Lower lobe of right lung (tissue), 2 donors: ENCODE measurements around the gene FUCA1. TPM values are rescaled to one million over a fixed set of nuclear protein-coding genes. Genes with fewer than 3 reads are reported as not detected.

Source experiments
- ATAC-seq, 2 donors: fragments of 200-7000 bp; cut with Tn5 transposase; one replicate each; pipeline ENCODE4 v1.9.1; 2020 to 2022; ENCODE audit warnings: mild to moderate bottlenecking in 2 of 2, moderate library complexity in 2 of 2
- DNase-seq: peaks from one replicate; pipeline ENCODE4 v3.0.0-alpha.2; 2020
- H3K27ac ChIP-seq: fragments of 200-600 bp; one replicate; pipeline ENCODE4 v1.8.0; 2022
- H3K27me3 ChIP-seq: fragments of 200-600 bp; one replicate; pipeline ENCODE4 v1.8.0; 2022; ENCODE audit warnings: low read depth
- H3K36me3 ChIP-seq: fragments of 200-600 bp; one replicate; pipeline ENCODE4 v1.8.0; 2022; ENCODE audit warnings: mild to moderate bottlenecking
- H3K4me1 ChIP-seq: fragments of 200-600 bp; one replicate; pipeline ENCODE4 v1.8.0; 2022
- H3K4me3 ChIP-seq: fragments of 200-600 bp; one replicate; pipeline ENCODE4 v1.8.0; 2022; ENCODE audit warnings: mild to moderate bottlenecking
- H3K9me3 ChIP-seq: fragments of 200-600 bp; one replicate; pipeline ENCODE4 v1.8.0; 2022
- CTCF ChIP-seq: fragments of 200-600 bp; IDR thresholded peaks from one replicate; pipeline ENCODE4 v1.8.0; 2022; ENCODE audit warnings: antibody characterized with exemption, mild to moderate bottlenecking
- intact Hi-C: fragments of 100-400 bp; cut with DNase I; formaldehyde crosslinking; loops from one replicate; pipeline ENCODE4 v1.11.0; 2022
- total RNA-seq: library from RNA; stranded (reverse); fragmentation: NEBNext Ultra II Directional; extraction: Animal tissue kit (Norgen Biotek cat#: 25700); gene quantifications from one replicate; pipeline ENCODE4 v1.2.1, GENCODE V29; 2021
- donor health status: DM: no; HTN: yes; CAD: no; lungs with severe emphysema.

Gene FUCA1
- total RNA-seq, 1 donor from 2014 or later, result 54.2 TPM

GRCh38 chr1:23801876-23802275 is 66.2 kb downstream of the FUCA1 start:
- no peaks in the 10 kb centered on the region for H3K27me3 ChIP-seq
- peaks cover 34% of the 10 kb centered on the region for H3K4me1 ChIP-seq
- DNase-seq, result no peak
- H3K27ac ChIP-seq, result peak overlapping the region; percentile 99
- TF ChIP-seq CTCF, result no peak
- intact Hi-C loops, result no loop called here
- H3K9me3 ChIP-seq, result no peaks in the 10 kb centered on the region
- peaks cover 37% of the 10 kb centered on the region for H3K36me3 ChIP-seq
- H3K4me3 ChIP-seq, result peak overlapping the region; percentile 94
- ATAC-seq, result no peak

- H3K27me3 ChIP-seq, result no peaks in the 10 kb centered on the region
- peaks cover 37% of the 10 kb centered on the region for H3K36me3 ChIP-seq
- H3K9me3 ChIP-seq, result no peaks in the 10 kb centered on the region
- no peak for TF ChIP-seq CTCF
- peak overlapping the region; percentile 99 for H3K27ac ChIP-seq
- ATAC-seq, result peak; percentile 4 to 16
- intact Hi-C loops, result no loop called here
- peak overlapping the region; percentile 94 for H3K4me3 ChIP-seq
- peaks cover 34% of the 10 kb centered on the region for H3K4me1 ChIP-seq
- peak; percentile 68 for DNase-seq
Observed at GRCh38 chr1:23801338-23801748, 66.7 kb downstream of the FUCA1 start.

- no peak for TF ChIP-seq CTCF
- peaks cover 34% of the 10 kb centered on the region for H3K4me1 ChIP-seq
- H3K27me3 ChIP-seq, result no peaks in the 10 kb centered on the region
- H3K27ac ChIP-seq, result peak within 1 kb of the TSS; percentile 99
- peak; percentile 98 for DNase-seq
- intact Hi-C loops, result no loop called here
- H3K4me3 ChIP-seq, result peak within 1 kb of the TSS; percentile 94
- H3K9me3 ChIP-seq, result no peaks in the 10 kb centered on the region
- H3K36me3 ChIP-seq, result peaks cover 43% of the 10 kb centered on the region
- peak; percentile 94 to 95 for ATAC-seq
Observed at GRCh38 chr1:23800400-23801337, 67.4 kb downstream of the FUCA1 start, which contains the start of gene GALE. TSS of gene GALE (minus strand) at chr1:23800754. CDS start at chr1:23799007, 1,747 bp downstream.

GRCh38 chr1:23799570-23800399 is 68.3 kb downstream of the FUCA1 start:
- Histone ChIP-seq H3K27ac (peak overlapping the region; percentile 99), H3K4me1 (peaks cover 34% of the 10 kb centered on the region), H3K9me3 (no peaks in the 10 kb centered on the region), H3K4me3 (peak overlapping the region; percentile 94), H3K27me3 (no peaks in the 10 kb centered on the region), H3K36me3 (peaks cover 49% of the 10 kb centered on the region)
- DNase-seq (peak; percentile 91), ATAC-seq (peak; percentile 74 to 78)
- intact Hi-C loops, result no loop called here
- TF ChIP-seq CTCF, result no peak

GRCh38 chr1:23799255-23799569 is 68.9 kb downstream of the FUCA1 start:
- intact Hi-C loops, result no loop called here
- ATAC-seq, result no peak
- peaks cover 34% of the 10 kb centered on the region for H3K4me1 ChIP-seq
- TF ChIP-seq CTCF, result no peak
- H3K9me3 ChIP-seq, result no peaks in the 10 kb centered on the region
- DNase-seq, result no peak
- H3K27me3 ChIP-seq, result no peaks in the 10 kb centered on the region
- H3K27ac ChIP-seq, result peak overlapping the region; percentile 99
- peak overlapping the region; percentile 94 for H3K4me3 ChIP-seq
- H3K36me3 ChIP-seq, result peaks cover 52% of the 10 kb centered on the region
